Astrocyte of the spinal cord (primary cell): Measurements from ENCODE around the gene GPC1.

Experiments used
- DNase-seq: peaks from one replicate; pipeline ENCODE4 v3.0.0; 2011; ENCODE audit warnings: low read depth, low spot score
- H3K4me3 ChIP-seq: 2 replicates; pipeline ENCODE4 v1.5.1; 2011; ENCODE audit warnings: low read depth, mild to moderate bottlenecking, low read length, moderate library complexity
- CTCF ChIP-seq: IDR thresholded peaks from 2 replicates; pipeline ENCODE4 v1.5.1; 2012; ENCODE audit warnings: low read depth, mild to moderate bottlenecking, low read length, inconsistent platforms
- in situ Hi-C: cut with HindIII; loops from 2 replicates; pipeline ENCODE4 v1.10.0; 2017; ENCODE audit warnings: low sequenced_read_pairs

The GPC1 gene

GRCh38 chr2:240463866-240464481 is 28.5 kb downstream of the GPC1 start:
- in situ Hi-C loops: no loop called here
- no peak overlapping the region for H3K4me3 ChIP-seq

GRCh38 chr2:240464514-240465241 is 29.2 kb downstream of the GPC1 start:
- H3K4me3 ChIP-seq: no peak overlapping the region
- TF ChIP-seq CTCF: no peak
- no peak for DNase-seq
- in situ Hi-C loops: no loop called here

More at GRCh38 chr2:240463866-240464481, 28.5 kb downstream of the GPC1 start:
- TF ChIP-seq CTCF: no peak
- DNase-seq: no peak

GRCh38 chr2:240465268-240465764 is 29.9 kb downstream of the GPC1 start:
- no peak for DNase-seq
- in situ Hi-C loops: no loop called here
- H3K4me3 ChIP-seq: no peak overlapping the region
- no peak for TF ChIP-seq CTCF

GRCh38 chr2:240465765-240466578 is 30.5 kb downstream of the GPC1 start:
- in situ Hi-C loops: no loop called here
- DNase-seq: no peak
- TF ChIP-seq CTCF: no peak
- H3K4me3 ChIP-seq: no peak overlapping the region

- no peak overlapping the region for H3K4me3 ChIP-seq
- in situ Hi-C loops: no loop called here
- TF ChIP-seq CTCF: no peak
- no peak for DNase-seq
Measured at GRCh38 chr2:240466579-240467148, 31.2 kb downstream of the GPC1 start.

- no peak for TF ChIP-seq CTCF
- DNase-seq: no peak
- in situ Hi-C loops: no loop called here
- no peak overlapping the region for H3K4me3 ChIP-seq
Measured at GRCh38 chr2:240467149-240467642, 31.7 kb downstream of the GPC1 start.
